WTC11 (cell line): Measurements from ENCODE around the gene PODN. TPM values are rescaled to one million over a fixed set of nuclear protein-coding genes. Genes with fewer than 3 reads are reported as not detected.

ENCODE experiments used
- ATAC-seq: fragments of 200-7000 bp; cut with Tn5 transposase; 2 replicates; pipeline ENCODE4 v1.10.0; 2021; ENCODE audit warnings: mild to moderate bottlenecking, moderate library complexity
- CTCF ChIA-PET: fragments of 300-600 bp; sonication (Branson Sonifier 250); formaldehyde crosslinking; loops from one replicate; lab custom pipeline; 2021; ENCODE audit warnings: antibody characterized with exemption; lab: Charles Lee
- POLR2A ChIA-PET: fragments of 350-600 bp; sonication (Branson Sonifier 250); formaldehyde crosslinking; loops from one replicate; lab custom pipeline; 2021; ENCODE audit warnings: antibody characterized with exemption; lab: Charles Lee
- DNase-seq: peaks from one replicate; pipeline ENCODE4 v3.0.0; 2021; ENCODE audit warnings: low spot score
- H3K27ac Mint-ChIP-seq: 2 replicates; pipeline ENCODE4 v1.8.0; 2021; ENCODE audit warnings: mixed read lengths
- H3K27me3 Mint-ChIP-seq: 2 replicates; pipeline ENCODE4 v1.8.0; 2021; ENCODE audit warnings: low read depth, mild to moderate bottlenecking, moderate library complexity, mixed read lengths
- H3K36me3 Mint-ChIP-seq: 2 replicates; pipeline ENCODE4 v1.8.0; 2021; ENCODE audit warnings: mixed read lengths
- H3K4me1 Mint-ChIP-seq: 2 replicates; pipeline ENCODE4 v1.8.0; 2022; ENCODE audit warnings: mixed read lengths
- H3K4me3 Mint-ChIP-seq: 2 replicates; pipeline ENCODE4 v1.8.0; 2021; ENCODE audit warnings: mild to moderate bottlenecking, moderate library complexity, mixed read lengths
- H3K9me3 Mint-ChIP-seq: 2 replicates; pipeline ENCODE4 v1.8.0; 2021; ENCODE audit warnings: mixed read lengths
- CREM ChIP-seq: sonication (generic); formaldehyde crosslinking; IDR thresholded peaks from 2 replicates; pipeline ENCODE4 v1.8.1; 2022; ENCODE audit warnings: mild to moderate bottlenecking, missing genetic modification reagents, moderate library complexity
- EMX1 ChIP-seq: fragments of 250-450 bp; sonication (Bioruptor Pico); IDR thresholded peaks from 2 replicates; pipeline ENCODE4 v1.8.0; 2021; ENCODE audit warnings: mild to moderate bottlenecking
- FOXK1 ChIP-seq: sonication (generic); formaldehyde crosslinking; IDR thresholded peaks from 2 replicates; pipeline ENCODE4 v1.8.0; 2022; ENCODE audit warnings: mild to moderate bottlenecking, moderate library complexity, missing genetic modification reagents
- GTF2I ChIP-seq: fragments of 250-450 bp; sonication (Bioruptor Pico); conservative IDR thresholded peaks from 2 replicates; pipeline ENCODE4 v1.4.0; 2021; ENCODE audit warnings: mild to moderate bottlenecking
- NR3C1 ChIP-seq: sonication (generic); formaldehyde crosslinking; conservative IDR thresholded peaks from 2 replicates; pipeline ENCODE4 v1.8.1; 2023; ENCODE audit warnings: low read depth, mild to moderate bottlenecking, missing genetic modification reagents
- PRRX2 ChIP-seq: fragments of 250-450 bp; sonication (Bioruptor Pico); IDR thresholded peaks from 2 replicates; pipeline ENCODE4 v1.8.0; 2021; ENCODE audit warnings: mild to moderate bottlenecking
- RELA ChIP-seq: sonication (generic); formaldehyde crosslinking; IDR thresholded peaks from 2 replicates; pipeline ENCODE4 v1.8.1; 2022; ENCODE audit warnings: missing genetic modification reagents, mild to moderate bottlenecking, borderline replicate concordance
- SMAD4 ChIP-seq: sonication (generic); formaldehyde crosslinking; IDR thresholded peaks from 2 replicates; pipeline ENCODE4 v1.8.0; 2022; ENCODE audit warnings: mild to moderate bottlenecking, missing genetic modification reagents
- SP1 ChIP-seq: sonication (generic); formaldehyde crosslinking; conservative IDR thresholded peaks from 2 replicates; pipeline ENCODE4 v1.8.1; 2022; ENCODE audit warnings: missing genetic modification reagents
- TP53 ChIP-seq: sonication (generic); formaldehyde crosslinking; IDR thresholded peaks from 2 replicates; pipeline ENCODE4 v1.8.1; 2023; ENCODE audit warnings: mild to moderate bottlenecking, missing genetic modification reagents
- ZNF121 ChIP-seq: sonication (generic); formaldehyde crosslinking; IDR thresholded peaks from 2 replicates; pipeline ENCODE4 v1.8.0; 2023; ENCODE audit warnings: missing genetic modification reagents
- ZNF263 ChIP-seq: sonication (generic); formaldehyde crosslinking; IDR thresholded peaks from 2 replicates; pipeline ENCODE4 v1.8.1; 2022; ENCODE audit warnings: low read depth, mild to moderate bottlenecking, moderate library complexity, missing genetic modification reagents
- ZNF396 ChIP-seq: fragments of 250-450 bp; sonication (Bioruptor Pico); IDR thresholded peaks from 2 replicates; pipeline ENCODE4 v1.8.0; 2021; ENCODE audit warnings: mild to moderate bottlenecking, moderate library complexity, borderline replicate concordance
- ZNF416 ChIP-seq: fragments of 250-450 bp; sonication (Bioruptor Pico); IDR thresholded peaks from 2 replicates; pipeline ENCODE4 v1.9.0; 2021; ENCODE audit warnings: mild to moderate bottlenecking, inconsistent platforms
- ZNF423 ChIP-seq: fragments of 250-450 bp; sonication (Bioruptor Pico); IDR thresholded peaks from 2 replicates; pipeline ENCODE4 v2.1.2; 2022; ENCODE audit warnings: mild to moderate bottlenecking, moderate library complexity
- total RNA-seq: library from RNA; stranded (reverse); gene quantifications from 3 replicates; pipeline ENCODE4 v1.2.3, GENCODE V29; 2021
- TF ChIP-seq, protein P1 (sequence below): sonication (generic); formaldehyde crosslinking; IDR thresholded peaks from 2 replicates; pipeline ENCODE4 v1.8.0; 2023; ENCODE audit warnings: mild to moderate bottlenecking, missing genetic modification reagents
- TF ChIP-seq, protein P2 (sequence below): sonication (generic); formaldehyde crosslinking; IDR thresholded peaks from 2 replicates; pipeline ENCODE4 v1.8.1; 2022; ENCODE audit warnings: low read depth, missing genetic modification reagents, borderline replicate concordance
- TF ChIP-seq, protein P3 (sequence below): sonication (generic); formaldehyde crosslinking; IDR thresholded peaks from 2 replicates; pipeline ENCODE4 v1.8.1; 2022; ENCODE audit warnings: low read depth, mild to moderate bottlenecking, moderate library complexity, missing genetic modification reagents, borderline replicate concordance
- TF ChIP-seq, protein P4 (sequence below): fragments of 250-450 bp; sonication (Bioruptor Pico); IDR thresholded peaks from 2 replicates; pipeline ENCODE4 v1.8.0; 2021; ENCODE audit warnings: mild to moderate bottlenecking
- TF ChIP-seq, protein P5 (sequence below): sonication (generic); formaldehyde crosslinking; IDR thresholded peaks from 2 replicates; pipeline ENCODE4 v1.8.0; 2022; ENCODE audit warnings: mild to moderate bottlenecking, missing genetic modification reagents
- TF ChIP-seq, protein P6 (sequence below): sonication (generic); formaldehyde crosslinking; IDR thresholded peaks from 2 replicates; pipeline ENCODE4 v1.8.0; 2022; ENCODE audit warnings: mild to moderate bottlenecking, missing genetic modification reagents
- TF ChIP-seq, protein P7 (sequence below): sonication (generic); formaldehyde crosslinking; IDR thresholded peaks from 2 replicates; pipeline ENCODE4 v1.8.0; 2022; ENCODE audit warnings: mild to moderate bottlenecking, missing genetic modification reagents
- TF ChIP-seq, protein P8 (sequence below): sonication (generic); formaldehyde crosslinking; IDR thresholded peaks from 2 replicates; pipeline ENCODE4 v1.8.1; 2022; ENCODE audit warnings: mild to moderate bottlenecking, missing genetic modification reagents, moderate library complexity, borderline replicate concordance

PODN gene
- total RNA-seq, 1 experiment from 2014 or later: 0.48 TPM

DNA sequence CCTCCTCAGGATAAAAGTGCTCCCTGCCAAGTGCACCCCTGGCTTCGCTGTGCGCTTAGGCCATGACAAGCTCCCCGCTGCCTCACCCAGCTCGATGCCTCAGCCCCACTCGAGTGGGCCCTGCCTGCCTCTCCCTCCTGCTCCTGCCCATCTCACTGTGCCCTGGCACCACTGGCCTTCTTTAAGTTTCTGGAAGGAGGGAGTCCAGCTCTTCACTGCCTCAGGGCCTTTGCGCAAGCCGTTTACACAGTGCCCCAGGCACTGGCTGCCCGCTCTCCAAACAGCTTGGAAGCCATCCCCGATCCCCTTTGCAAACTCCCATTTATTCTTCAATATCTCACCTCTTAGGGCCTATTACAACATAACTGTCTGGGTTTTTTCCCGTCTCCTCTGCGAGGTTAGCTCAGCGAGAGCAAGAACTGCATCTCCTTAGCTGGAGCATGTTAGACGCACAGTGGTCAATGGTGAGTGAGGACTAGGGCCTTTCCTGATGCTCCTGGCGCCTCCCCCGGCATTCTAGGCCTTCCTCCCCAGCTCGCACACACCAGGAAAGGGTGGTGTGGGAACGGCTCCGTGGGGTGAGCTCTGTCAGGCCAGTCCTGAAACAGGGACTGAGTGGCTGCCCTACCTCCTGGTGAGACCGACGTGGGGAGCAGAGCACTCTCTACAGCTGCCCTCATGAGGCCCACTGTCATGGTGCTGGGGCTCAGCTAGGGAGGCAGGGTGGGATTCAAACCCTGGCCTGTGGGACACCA is 31.9 kb downstream of the PODN start:
- ATAC-seq (no peak), DNase-seq (no peak)
- Mint-ChIP-seq H3K27ac (peak overlapping the region; percentile 76; the same call in 1 of the 2 replicates), H3K4me1 (no peaks in the 10 kb centered on the region), H3K4me3 (no peak overlapping the region), H3K27me3 (no peaks in the 10 kb centered on the region), H3K9me3 (no peaks in the 10 kb centered on the region), H3K36me3 (no peaks in the 10 kb centered on the region)
- ChIA-PET CTCF (interaction anchor here (1.0 kb wide), 1 partner anchor 16 kb away, joined by 3 read pairs; no protein-coding TSS in a partner anchor), POLR2A (no interaction called here)
- TF ChIP-seq SMAD4: no peak
- no peak for TF ChIP-seq EMX1 (CRISPR knock-in tag)
- TF ChIP-seq, protein P1, sequence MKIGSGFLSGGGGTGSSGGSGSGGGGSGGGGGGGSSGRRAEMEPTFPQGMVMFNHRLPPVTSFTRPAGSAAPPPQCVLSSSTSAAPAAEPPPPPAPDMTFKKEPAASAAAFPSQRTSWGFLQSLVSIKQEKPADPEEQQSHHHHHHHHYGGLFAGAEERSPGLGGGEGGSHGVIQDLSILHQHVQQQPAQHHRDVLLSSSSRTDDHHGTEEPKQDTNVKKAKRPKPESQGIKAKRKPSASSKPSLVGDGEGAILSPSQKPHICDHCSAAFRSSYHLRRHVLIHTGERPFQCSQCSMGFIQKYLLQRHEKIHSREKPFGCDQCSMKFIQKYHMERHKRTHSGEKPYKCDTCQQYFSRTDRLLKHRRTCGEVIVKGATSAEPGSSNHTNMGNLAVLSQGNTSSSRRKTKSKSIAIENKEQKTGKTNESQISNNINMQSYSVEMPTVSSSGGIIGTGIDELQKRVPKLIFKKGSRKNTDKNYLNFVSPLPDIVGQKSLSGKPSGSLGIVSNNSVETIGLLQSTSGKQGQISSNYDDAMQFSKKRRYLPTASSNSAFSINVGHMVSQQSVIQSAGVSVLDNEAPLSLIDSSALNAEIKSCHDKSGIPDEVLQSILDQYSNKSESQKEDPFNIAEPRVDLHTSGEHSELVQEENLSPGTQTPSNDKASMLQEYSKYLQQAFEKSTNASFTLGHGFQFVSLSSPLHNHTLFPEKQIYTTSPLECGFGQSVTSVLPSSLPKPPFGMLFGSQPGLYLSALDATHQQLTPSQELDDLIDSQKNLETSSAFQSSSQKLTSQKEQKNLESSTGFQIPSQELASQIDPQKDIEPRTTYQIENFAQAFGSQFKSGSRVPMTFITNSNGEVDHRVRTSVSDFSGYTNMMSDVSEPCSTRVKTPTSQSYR (CRISPR knock-in tag): no peak
- TF ChIP-seq FOXK1 (CRISPR knock-in tag): no peak
- no peak for TF ChIP-seq ZNF423
- TF ChIP-seq, protein P2, sequence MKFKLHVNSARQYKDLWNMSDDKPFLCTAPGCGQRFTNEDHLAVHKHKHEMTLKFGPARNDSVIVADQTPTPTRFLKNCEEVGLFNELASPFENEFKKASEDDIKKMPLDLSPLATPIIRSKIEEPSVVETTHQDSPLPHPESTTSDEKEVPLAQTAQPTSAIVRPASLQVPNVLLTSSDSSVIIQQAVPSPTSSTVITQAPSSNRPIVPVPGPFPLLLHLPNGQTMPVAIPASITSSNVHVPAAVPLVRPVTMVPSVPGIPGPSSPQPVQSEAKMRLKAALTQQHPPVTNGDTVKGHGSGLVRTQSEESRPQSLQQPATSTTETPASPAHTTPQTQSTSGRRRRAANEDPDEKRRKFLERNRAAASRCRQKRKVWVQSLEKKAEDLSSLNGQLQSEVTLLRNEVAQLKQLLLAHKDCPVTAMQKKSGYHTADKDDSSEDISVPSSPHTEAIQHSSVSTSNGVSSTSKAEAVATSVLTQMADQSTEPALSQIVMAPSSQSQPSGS (CRISPR knock-in tag): no peak
- TF ChIP-seq, protein P3, sequence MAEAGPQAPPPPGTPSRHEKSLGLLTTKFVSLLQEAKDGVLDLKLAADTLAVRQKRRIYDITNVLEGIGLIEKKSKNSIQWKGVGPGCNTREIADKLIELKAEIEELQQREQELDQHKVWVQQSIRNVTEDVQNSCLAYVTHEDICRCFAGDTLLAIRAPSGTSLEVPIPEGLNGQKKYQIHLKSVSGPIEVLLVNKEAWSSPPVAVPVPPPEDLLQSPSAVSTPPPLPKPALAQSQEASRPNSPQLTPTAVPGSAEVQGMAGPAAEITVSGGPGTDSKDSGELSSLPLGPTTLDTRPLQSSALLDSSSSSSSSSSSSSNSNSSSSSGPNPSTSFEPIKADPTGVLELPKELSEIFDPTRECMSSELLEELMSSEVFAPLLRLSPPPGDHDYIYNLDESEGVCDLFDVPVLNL (CRISPR knock-in tag): no peak
- no peak for TF ChIP-seq ZNF263
- no peak for TF ChIP-seq ZNF396 (CRISPR knock-in tag)
- TF ChIP-seq, protein P4, sequence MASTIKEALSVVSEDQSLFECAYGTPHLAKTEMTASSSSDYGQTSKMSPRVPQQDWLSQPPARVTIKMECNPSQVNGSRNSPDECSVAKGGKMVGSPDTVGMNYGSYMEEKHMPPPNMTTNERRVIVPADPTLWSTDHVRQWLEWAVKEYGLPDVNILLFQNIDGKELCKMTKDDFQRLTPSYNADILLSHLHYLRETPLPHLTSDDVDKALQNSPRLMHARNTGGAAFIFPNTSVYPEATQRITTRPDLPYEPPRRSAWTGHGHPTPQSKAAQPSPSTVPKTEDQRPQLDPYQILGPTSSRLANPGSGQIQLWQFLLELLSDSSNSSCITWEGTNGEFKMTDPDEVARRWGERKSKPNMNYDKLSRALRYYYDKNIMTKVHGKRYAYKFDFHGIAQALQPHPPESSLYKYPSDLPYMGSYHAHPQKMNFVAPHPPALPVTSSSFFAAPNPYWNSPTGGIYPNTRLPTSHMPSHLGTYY (CRISPR knock-in tag): no peak
- TF ChIP-seq SP1: no peak
- TF ChIP-seq GTF2I: no peak
- TF ChIP-seq, protein P5, sequence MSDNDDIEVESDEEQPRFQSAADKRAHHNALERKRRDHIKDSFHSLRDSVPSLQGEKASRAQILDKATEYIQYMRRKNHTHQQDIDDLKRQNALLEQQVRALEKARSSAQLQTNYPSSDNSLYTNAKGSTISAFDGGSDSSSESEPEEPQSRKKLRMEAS: no peak
- TF ChIP-seq CREM (CRISPR knock-in tag): no peak
- TF ChIP-seq, protein P6, sequence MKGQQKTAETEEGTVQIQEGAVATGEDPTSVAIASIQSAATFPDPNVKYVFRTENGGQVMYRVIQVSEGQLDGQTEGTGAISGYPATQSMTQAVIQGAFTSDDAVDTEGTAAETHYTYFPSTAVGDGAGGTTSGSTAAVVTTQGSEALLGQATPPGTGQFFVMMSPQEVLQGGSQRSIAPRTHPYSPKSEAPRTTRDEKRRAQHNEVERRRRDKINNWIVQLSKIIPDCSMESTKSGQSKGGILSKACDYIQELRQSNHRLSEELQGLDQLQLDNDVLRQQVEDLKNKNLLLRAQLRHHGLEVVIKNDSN (CRISPR knock-in tag): no peak
- no peak for TF ChIP-seq NR3C1 (CRISPR knock-in tag)
- no peak for TF ChIP-seq TP53 (CRISPR knock-in tag)

DNA sequence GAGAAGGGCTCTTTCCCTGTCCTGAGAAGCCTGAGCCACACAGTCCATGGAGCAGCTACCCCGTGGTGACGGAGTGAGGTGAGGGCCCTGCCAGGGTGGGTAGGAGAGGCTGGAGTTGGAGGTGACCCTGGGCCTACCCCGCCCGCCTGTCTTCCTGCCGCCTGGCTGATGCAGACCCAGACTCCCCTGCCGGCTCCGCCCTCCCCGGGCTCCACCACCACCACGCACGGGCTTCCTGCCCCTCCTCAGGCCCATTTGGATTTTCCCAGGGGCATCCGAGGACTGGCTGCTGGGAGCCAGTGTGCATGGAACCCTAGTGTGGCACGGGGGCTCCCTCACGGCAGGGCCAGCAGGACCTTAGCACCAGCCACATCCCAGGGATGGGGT is 32.5 kb downstream of the PODN start:
- DNase-seq (no peak), ATAC-seq (peak; percentile 38; the same call in 1 of the 2 replicates)
- Mint-ChIP-seq H3K4me1 (no peaks in the 10 kb centered on the region), H3K9me3 (no peaks in the 10 kb centered on the region), H3K36me3 (no peaks in the 10 kb centered on the region), H3K27ac (no peak overlapping the region), H3K4me3 (no peak overlapping the region), H3K27me3 (no peaks in the 10 kb centered on the region)
- POLR2A ChIA-PET: no interaction called here
- CTCF ChIA-PET: no interaction called here
- TF ChIP-seq, protein P2 (CRISPR knock-in tag): no peak
- TF ChIP-seq, protein P7, sequence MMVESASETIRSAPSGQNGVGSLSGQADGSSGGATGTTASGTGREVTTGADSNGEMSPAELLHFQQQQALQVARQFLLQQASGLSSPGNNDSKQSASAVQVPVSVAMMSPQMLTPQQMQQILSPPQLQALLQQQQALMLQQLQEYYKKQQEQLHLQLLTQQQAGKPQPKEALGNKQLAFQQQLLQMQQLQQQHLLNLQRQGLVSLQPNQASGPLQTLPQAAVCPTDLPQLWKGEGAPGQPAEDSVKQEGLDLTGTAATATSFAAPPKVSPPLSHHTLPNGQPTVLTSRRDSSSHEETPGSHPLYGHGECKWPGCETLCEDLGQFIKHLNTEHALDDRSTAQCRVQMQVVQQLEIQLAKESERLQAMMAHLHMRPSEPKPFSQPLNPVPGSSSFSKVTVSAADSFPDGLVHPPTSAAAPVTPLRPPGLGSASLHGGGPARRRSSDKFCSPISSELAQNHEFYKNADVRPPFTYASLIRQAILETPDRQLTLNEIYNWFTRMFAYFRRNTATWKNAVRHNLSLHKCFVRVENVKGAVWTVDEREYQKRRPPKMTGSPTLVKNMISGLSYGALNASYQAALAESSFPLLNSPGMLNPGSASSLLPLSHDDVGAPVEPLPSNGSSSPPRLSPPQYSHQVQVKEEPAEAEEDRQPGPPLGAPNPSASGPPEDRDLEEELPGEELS: no peak
- TF ChIP-seq, protein P8, sequence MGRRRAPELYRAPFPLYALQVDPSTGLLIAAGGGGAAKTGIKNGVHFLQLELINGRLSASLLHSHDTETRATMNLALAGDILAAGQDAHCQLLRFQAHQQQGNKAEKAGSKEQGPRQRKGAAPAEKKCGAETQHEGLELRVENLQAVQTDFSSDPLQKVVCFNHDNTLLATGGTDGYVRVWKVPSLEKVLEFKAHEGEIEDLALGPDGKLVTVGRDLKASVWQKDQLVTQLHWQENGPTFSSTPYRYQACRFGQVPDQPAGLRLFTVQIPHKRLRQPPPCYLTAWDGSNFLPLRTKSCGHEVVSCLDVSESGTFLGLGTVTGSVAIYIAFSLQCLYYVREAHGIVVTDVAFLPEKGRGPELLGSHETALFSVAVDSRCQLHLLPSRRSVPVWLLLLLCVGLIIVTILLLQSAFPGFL (CRISPR knock-in tag): no peak
- TF ChIP-seq ZNF416 (CRISPR knock-in tag) (no peak), PRRX2 (no peak), RELA (no peak), ZNF121 (CRISPR knock-in tag) (no peak)
